GM21423 (cell line): ENCODE measurements around the gene PYGB.

ENCODE experiments used
- ATAC-seq: cut with Tn5 transposase; IDR thresholded peaks from one replicate; pipeline ENCODE4 v1.9.1; 2021; ENCODE audit warnings: mild to moderate bottlenecking, moderate library complexity; ENCODE audit not compliant: unreplicated experiment

The PYGB gene

GRCh38 chr20:25280574-25281535 is 33.0 kb downstream of the PYGB start:
- ATAC-seq: no peak

DNA sequence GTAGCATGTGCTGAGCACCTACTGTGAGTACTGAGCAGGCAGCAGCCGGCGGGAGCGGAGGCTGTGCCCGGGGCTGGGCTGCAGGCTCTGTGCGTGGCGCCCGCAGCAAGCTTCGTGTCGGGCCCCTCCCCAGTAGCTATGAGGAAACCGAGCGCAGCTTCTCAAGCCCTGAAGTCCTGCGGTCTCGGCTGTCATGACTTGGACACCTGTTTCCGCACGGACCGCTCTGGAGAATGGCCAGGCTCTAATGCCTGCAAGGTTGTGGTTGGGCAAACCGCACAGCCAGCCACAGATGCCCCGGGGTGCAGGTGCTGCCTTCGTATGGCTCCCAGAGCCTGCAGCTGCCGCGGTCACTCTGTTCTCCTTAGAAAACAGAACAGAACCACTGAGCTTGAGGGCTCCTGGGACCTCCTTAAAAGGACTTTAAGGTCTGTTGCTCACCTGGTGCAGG is 33.7 kb downstream of the PYGB start:
- ATAC-seq: peak; percentile 74

GRCh38 chr20:25282034-25282781 is 34.3 kb downstream of the PYGB start:
- ATAC-seq: peak; percentile 9

DNA sequence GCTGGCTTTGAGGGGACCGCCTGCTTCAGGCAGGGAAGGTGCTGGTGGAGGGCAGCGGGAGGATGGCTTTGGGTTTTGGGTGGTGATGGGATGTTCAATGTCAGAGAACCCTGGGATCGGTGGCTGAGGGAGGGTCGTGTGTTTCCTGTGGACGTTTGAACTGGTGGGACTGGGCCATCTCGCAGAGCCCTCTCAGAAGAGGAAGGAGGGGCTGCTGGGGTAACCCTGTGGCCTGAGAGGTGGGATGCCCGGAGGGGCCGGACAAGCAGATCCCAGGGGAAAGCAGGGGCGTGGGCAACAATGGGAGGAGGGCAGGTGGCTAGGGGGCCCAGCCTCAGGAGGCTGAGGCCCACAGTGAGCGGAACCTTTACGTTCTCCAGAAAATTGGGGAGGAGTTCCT is 34.9 kb downstream of the PYGB start:
- no peak for ATAC-seq

DNA sequence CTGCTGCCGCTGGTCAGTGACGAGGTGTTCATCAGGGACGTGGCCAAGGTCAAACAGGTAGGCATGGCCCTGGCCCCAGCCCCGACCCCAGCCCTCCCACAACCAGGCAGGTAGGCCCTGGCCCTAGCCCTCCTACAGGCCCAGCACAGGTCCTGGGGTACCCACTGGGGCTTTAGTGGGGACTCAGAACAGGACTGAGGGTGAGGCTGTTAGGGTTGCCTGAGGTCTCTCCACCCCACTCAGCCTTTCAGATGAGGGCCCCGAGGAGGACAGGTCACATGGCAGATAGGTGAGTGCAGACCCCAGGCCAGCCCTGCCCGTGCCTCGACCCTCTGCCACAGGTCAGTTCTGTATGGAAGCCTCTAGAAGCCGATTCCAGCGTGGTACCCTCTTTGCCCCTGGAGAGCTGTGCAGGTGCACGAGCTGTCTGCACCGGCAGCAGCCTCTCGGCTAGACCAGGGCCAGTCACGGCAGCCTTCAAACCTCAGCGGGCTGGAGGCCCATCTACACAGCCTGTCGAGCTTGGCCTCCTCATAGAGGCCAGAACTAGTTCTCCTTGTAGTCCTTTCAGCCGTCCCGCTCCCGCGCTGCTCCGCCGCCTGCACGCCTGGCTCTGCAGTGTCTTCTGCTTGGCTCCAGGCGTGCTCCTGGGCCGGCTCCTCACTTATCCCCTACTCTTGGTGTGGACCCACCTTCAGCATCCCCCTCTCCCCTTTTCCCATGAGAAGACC is 35.5 kb downstream of the PYGB start:
- ATAC-seq: no peak

- ATAC-seq: no peak
Observed at GRCh38 chr20:25284131-25284601, 36.3 kb downstream of the PYGB start.

DNA sequence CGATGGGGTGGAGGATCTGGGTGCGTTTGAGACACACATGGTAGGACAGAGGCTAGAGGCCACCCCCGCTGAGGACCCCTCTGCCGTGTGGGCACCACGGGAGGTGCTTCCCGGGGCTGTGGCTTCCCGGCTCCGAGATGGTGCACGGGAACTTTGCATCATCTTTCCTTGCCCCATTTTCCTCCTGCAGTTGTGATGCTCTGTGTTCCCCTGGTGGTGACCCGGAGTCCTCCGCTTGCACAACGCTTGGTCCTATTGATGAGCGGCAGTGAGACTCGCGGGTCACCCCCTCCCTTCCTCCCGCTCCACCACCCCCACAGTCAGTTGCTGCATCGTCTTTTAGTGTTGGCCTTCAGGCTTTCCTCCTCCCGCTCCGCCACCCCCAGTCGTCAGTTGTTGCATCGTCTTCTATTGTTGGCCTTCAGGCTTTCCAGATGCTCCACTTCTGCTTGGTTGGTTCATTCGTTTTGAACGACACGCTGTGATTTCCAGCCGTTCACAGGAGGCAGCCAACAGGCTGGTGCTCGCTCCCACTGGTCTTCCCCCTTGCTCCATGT is 37.3 kb downstream of the PYGB start:
- ATAC-seq: no peak

DNA sequence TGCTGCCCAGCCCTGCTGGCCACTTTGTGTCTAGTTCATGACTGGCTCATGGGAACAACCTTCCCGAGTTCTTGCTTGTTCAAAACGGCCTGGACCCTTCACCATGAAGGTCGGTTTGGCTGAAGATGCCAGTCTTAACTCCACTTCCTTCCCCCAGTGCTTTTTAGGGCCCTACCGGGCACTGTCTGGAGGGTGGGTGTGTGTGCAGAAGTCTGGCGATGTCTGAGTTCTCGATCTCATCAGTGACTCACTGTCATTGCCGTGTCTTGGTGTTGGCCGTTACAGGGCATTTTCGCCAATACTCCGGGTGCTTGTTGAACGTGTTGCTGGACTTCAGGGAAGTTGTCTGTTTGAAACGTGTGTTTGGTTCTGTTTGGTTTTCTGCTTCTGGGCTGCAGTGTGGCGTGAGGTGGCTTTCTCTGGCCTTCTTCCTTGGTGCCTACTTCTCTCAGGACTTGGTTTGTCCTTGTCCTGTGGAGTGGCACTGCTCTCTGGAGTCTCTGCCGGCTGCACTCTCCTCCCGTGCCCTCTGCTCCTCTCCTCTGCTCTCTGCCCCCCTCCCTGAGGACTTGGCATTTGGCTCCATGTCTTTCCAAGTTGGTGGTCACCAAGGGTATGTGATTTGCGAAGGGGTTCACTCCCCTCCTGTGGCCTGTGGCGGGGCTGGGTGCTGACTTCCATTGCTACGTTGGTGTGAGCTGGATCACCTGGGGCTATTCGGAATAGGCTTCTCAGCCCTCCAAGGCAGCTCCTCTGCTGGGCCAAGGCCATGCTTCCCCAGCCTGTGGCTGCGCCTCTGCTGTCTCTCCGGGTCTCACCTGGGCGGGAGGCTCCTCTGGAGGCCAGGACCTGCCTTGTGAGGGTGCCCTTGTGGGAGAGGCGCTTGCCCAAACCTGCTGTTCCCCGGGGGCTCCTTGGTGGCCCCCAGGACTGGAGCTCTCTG is 38.2 kb downstream of the PYGB start:
- no peak for ATAC-seq

GRCh38 chr20:25286917-25287316 is 39.0 kb downstream of the PYGB start:
- no peak for ATAC-seq

DNA sequence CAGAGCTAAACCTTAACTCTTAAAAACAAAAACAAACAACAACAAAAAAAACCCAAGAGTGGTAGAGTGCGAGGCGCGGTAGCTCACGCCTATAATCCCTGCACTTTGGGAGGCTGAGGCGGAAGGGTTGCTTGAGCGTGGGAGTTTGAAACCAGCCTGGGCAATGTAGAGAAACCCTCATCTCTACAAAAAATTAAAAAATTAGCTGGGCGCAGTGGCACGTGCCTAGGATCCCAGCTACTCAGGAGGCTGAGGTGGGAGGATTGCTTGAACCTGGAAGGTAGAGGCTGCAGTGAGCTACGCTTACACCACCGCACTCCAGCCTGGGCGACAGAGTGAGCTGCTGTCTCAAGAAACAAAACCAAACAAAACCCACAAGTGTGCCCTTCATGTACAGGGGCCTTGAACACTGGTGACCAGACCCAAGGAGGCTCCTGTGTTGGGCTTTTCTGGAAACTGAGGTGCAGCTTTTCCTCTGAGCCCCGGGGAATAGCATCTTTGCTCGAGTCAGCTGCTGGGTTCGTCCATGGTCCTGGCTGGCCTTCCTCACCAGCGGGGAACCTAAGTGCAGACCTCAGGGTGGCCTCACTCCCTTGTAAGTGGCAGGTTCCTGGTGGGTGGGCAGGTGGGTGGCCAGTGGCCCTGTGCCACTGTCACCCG is 39.9 kb downstream of the PYGB start:
- ATAC-seq: no peak

DNA sequence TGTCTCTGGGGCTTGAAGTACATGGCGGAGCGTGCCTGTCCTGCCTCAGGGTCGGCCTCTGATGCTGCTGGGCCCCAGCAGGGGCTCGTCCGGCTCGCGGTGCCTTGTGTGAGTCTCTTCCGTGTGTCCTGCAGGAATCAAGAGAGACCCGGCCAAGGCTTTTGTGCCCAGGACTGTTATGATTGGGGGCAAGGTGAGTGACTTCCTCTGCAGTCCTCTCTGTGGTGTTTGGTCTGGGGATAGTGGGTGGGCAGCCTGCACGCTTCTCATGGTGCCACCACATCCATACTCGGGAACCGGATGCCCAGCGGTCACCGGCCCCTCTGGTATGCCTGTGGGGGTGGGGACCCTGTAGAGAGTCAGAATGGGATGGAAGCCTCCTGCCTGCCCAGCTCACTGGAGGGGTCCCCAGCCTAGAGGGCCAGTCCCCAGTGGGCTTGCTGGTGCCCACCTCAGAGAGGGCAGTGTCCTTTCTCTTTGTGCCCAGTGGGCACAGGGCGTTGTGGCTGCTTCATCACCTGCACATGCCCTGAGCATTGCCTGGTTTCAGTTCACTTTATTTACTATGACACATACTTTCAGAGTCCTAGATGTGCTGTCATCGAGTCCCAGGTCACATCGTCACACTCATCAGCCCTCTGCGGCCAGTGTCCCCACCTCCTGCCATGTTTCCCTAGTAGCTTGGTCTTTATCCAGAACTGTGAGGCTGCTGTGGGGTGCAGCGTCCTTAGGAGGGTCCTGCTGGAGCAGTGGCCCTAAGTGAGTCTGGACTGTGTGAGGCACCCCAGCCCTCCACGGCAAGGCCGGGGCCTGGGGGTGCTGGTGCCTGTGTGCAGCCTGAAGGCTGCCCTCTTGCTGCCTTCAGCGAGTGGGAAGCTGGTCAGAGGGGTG is 40.7 kb downstream of the PYGB start:
- peak; percentile 94 for ATAC-seq

- ATAC-seq: no peak
Observed at GRCh38 chr20:25289886-25290597, 42.2 kb downstream of the PYGB start.

- ATAC-seq: no peak
Observed at GRCh38 chr20:25290646-25291431, 43.0 kb downstream of the PYGB start.

GRCh38 chr20:25291432-25292133 is 43.7 kb downstream of the PYGB start:
- ATAC-seq: no peak

- no peak for ATAC-seq
Observed at GRCh38 chr20:25292176-25292891, 44.4 kb downstream of the PYGB start.
